ENCODE results near the gene ACSM2A.
"Not testable (repeated sequence)": the region's sequence is repeated elsewhere in the genome, so short reads cannot be mapped to it uniquely, and the experiment has no call there.

- TF ChIP-seq CTCF, POLR2A (IDR thresholded peaks at IDR 0.05): not testable (repeated sequence)
These were observed 10.6 kb upstream of the ACSM2A start for GRCh38 chr16:20440731-20441130.
